ENCODE data around the gene DMXL1. TPM values are rescaled to one million over a fixed set of nuclear protein-coding genes. Genes with fewer than 3 reads are reported as not detected.

DMXL1 gene
- total RNA-seq, 4 donors from 2014 or later, result 67.1 to 115 (median 83.3) TPM

DNA sequence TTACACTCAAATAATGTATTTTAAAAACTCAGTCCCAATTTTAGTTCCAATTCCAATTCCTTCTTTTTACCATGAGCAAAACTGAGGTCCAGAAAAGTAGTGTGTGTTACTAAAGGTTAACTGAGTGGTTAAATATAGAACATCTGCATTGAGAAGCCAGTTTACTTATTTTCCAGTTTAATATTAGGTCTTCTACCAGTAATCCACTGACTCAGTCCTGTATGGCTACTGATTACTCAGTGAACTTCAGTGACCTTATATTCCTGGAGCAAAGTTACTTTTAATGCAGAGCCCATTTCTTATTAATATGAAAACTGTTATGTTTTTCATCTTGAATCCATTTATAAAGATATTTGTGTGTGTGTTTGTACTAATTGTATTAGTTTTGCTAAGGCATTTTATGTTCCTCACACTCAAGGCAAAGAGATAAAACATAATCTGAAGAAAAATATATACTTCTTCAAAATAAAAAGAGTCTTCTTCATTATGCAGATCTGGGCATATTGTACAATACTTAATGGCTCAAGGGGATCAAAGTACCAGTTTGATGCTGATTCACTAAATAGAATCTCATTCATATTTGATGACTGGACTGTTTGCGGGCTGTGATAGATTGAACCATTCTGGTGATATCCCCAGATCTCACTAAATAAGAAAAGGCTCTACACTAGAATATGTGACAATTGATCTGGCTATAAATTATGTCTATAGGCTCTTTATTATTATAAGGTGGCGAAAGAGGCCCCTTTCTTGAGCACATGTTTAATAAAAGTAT lies 60.8 kb downstream of the DMXL1 start:
- no peak for TF ChIP-seq CTCF (IDR thresholded peaks at IDR 0.05; ENCODE audit: low read depth)

DNA sequence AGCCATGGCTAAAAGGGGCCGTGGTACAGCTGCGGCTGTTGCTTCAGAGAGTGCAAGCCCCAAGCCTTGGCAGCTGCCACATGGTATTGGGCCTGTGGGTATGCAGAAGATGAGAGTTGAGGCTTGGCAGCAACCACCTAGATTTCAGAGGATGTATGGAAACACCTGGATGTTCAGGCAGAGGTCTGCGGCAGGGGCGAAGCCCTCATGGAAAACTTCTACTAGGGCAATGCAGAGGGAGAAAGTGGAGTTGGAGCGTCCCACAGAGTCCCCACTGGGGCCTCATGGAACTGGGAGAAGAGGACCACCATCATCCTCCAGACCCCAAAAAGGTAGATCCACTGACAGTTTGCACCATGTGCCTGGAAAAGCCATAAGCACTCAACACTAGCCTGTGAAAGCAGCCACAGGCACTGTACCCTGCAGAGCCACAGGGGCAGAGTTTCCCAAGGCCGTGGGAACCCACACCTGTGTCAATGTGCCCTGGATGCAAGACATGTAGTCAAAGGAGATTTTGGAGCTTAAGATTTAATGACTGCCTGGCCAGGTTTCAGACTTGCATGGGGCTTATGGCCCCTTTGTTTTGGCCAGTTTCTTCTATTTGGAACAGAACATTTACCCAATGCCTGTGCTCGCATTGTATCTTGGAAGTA lies 65.9 kb downstream of the DMXL1 start:
- no peak for TF ChIP-seq CTCF (IDR thresholded peaks at IDR 0.05; ENCODE audit: low read depth)

DNA sequence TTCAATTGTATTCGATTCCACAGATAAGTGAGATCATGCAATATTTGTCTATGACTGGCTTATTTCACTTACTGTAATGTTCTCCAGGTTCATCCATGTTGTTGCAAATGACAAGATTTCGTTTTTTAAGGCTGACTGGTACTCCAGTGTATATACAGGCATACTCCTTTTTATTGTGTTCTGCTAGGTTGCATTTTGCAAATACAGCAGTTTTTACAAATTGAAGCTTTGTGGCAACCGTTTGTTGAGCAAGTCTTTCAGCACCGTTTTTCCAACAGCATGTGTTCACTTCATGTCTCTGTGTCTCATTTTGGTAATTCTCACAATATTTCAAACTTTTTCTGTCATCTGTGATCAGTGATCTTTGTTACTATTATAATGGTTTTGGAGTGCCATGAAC lies 82.7 kb downstream of the DMXL1 start:
- no peak for TF ChIP-seq CTCF (IDR thresholded peaks at IDR 0.05; ENCODE audit: low read depth)

DNA sequence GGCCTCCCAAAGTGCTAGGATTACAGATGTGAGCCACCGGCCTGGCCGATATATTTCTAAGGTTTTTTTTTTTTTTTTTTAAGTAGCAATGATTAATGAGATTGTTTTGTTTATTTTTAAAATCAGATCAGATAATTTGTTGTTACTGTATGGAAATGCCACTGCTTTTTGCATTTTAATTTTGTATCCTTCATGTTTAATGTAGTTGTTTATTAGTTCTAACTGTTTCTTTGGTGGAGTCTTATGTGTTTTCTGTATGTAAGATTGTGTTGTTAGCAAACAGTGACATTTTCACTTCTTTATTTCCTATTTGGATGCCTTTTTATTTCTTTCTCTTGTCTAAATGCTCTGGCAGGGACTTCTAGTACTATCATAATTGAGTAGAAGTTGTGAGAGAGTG lies 87.3 kb downstream of the DMXL1 start:
- TF ChIP-seq CTCF (IDR thresholded peaks at IDR 0.05; ENCODE audit: low read depth), result no peak

- TF ChIP-seq CTCF (IDR thresholded peaks at IDR 0.05; ENCODE audit: low read depth), result no peak
These were observed 90.5 kb downstream of the DMXL1 start for GRCh38 chr5:119161430-119161829.

GRCh38 chr5:119166026-119166425 lies 95.1 kb downstream of the DMXL1 start:
- no peak for TF ChIP-seq CTCF (IDR thresholded peaks at IDR 0.05; ENCODE audit: low read depth)

- no peak for TF ChIP-seq CTCF (IDR thresholded peaks at IDR 0.05; ENCODE audit: low read depth)
These were observed 97.5 kb downstream of the DMXL1 start for GRCh38 chr5:119168401-119168800.

Data from subcutaneous adipose tissue (tissue), 4 donors.